GM23338 (cell line): ENCODE results near the gene CTSW. TPM values are rescaled to one million over a fixed set of nuclear protein-coding genes. Genes with fewer than 3 reads are reported as not detected.

Experiments
- ATAC-seq: fragments of 200-7000 bp; cut with Tn5 transposase; 3 replicates; pipeline ENCODE4 v1.9.1; 2020
- DNase-seq: peaks from one replicate; pipeline ENCODE4 v3.0.0-alpha.2; 2015; ENCODE audit warnings: low spot score
- H2AFZ ChIP-seq: fragments of 200-600 bp; sonication (generic); 2 replicates; pipeline ENCODE4 v1.8.0; 2016; ENCODE audit warnings: antibody characterized with exemption, mild to moderate bottlenecking, moderate library complexity
- H3F3A ChIP-seq: fragments of 200-600 bp; sonication (generic); replicated peaks from 2 replicates; pipeline ENCODE4 v1.8.0; 2017; ENCODE audit warnings: antibody characterized with exemption, mixed run types, low read depth
- H3K27ac ChIP-seq: fragments of 200-600 bp; sonication (generic); 2 replicates; pipeline ENCODE4 v1.6.1; 2016; ENCODE audit warnings: low read depth
- H3K27me3 ChIP-seq: fragments of 200-600 bp; sonication (generic); 2 replicates; pipeline ENCODE4 v1.8.0; 2016; ENCODE audit warnings: mild to moderate bottlenecking, mixed run types, moderate library complexity; ENCODE audit not compliant: insufficient read depth
- H3K36me3 ChIP-seq: fragments of 200-600 bp; sonication (generic); 2 replicates; pipeline ENCODE4 v1.8.0; 2016; ENCODE audit warnings: mild to moderate bottlenecking; ENCODE audit not compliant: insufficient read depth
- H3K4me1 ChIP-seq: fragments of 200-600 bp; sonication (generic); 2 replicates; pipeline ENCODE4 v1.8.0; 2016; ENCODE audit warnings: mild to moderate bottlenecking, moderate library complexity; ENCODE audit not compliant: insufficient read depth
- H3K4me2 ChIP-seq: fragments of 200-600 bp; sonication (generic); 2 replicates; pipeline ENCODE4 v1.7.1; 2017; ENCODE audit warnings: mixed run types
- H3K4me3 ChIP-seq: fragments of 200-600 bp; sonication (generic); 2 replicates; pipeline ENCODE4 v1.6.1; 2016; ENCODE audit warnings: mixed run types
- H3K79me2 ChIP-seq: fragments of 200-600 bp; sonication (generic); replicated peaks from 2 replicates; pipeline ENCODE4 v1.8.0; 2017; ENCODE audit warnings: mild to moderate bottlenecking; ENCODE audit not compliant: insufficient read depth
- H3K9me2 ChIP-seq: fragments of 200-600 bp; sonication (generic); 2 replicates; pipeline ENCODE4 v1.8.0; 2017; ENCODE audit not compliant: insufficient read depth
- H4K20me1 ChIP-seq: fragments of 200-600 bp; sonication (generic); replicated peaks from 2 replicates; pipeline ENCODE4 v1.8.0; 2017; ENCODE audit warnings: mild to moderate bottlenecking; ENCODE audit not compliant: insufficient read depth
- H3K27ac Mint-ChIP-seq: 2 replicates; pipeline ENCODE4 v1.8.0; 2020; ENCODE audit warnings: inconsistent platforms, mild to moderate bottlenecking, moderate library complexity, mixed read lengths
- H3K27me3 Mint-ChIP-seq: 3 replicates; pipeline ENCODE4 v1.8.0; 2022; ENCODE audit warnings: low read depth, mild to moderate bottlenecking, moderate library complexity, mixed read lengths, inconsistent platforms; ENCODE audit not compliant: insufficient read depth, poor library complexity
- H3K36me3 Mint-ChIP-seq: 3 replicates; pipeline ENCODE4 v1.8.0; 2021; ENCODE audit warnings: low read depth, mild to moderate bottlenecking, inconsistent platforms, moderate library complexity, mixed read lengths
- H3K4me1 Mint-ChIP-seq: 3 replicates; pipeline ENCODE4 v1.8.0; 2020; ENCODE audit warnings: mild to moderate bottlenecking, inconsistent platforms, mixed read lengths
- H3K4me3 Mint-ChIP-seq: 3 replicates; pipeline ENCODE4 v1.8.0; 2021; ENCODE audit warnings: moderate library complexity, mild to moderate bottlenecking, inconsistent platforms, mixed read lengths
- H3K9me3 Mint-ChIP-seq: 3 replicates; pipeline ENCODE4 v1.8.0; 2020; ENCODE audit warnings: moderate library complexity, mild to moderate bottlenecking, inconsistent platforms, mixed read lengths
- CREB1 ChIP-seq: fragments of 250-450 bp; sonication (Bioruptor Pico); IDR thresholded peaks from 2 replicates; pipeline ENCODE4 v1.5.0; 2020; ENCODE audit warnings: low read depth, mild to moderate bottlenecking, moderate library complexity
- CTCF ChIP-seq, 2 experiments: fragments of 200-600 bp in 1 of 2; sonication (generic) in 1 of 2; conservative IDR thresholded peaks; 2 replicates each; pipeline versions ENCODE4 v1.5.1 to v1.6.1; 2016 to 2017; ENCODE audit warnings: antibody characterized with exemption in 2 of 2, low read depth in 2 of 2, mild to moderate bottlenecking in 2 of 2, moderate library complexity in 1 of 2
- ETS1 ChIP-seq: IDR thresholded peaks from 2 replicates; pipeline ENCODE4 v1.6.1; 2016; ENCODE audit warnings: antibody characterized with exemption
- EZH2 ChIP-seq: fragments of 200-600 bp; sonication (generic); IDR thresholded peaks from one replicate; pipeline ENCODE4 v1.8.0; 2017; ENCODE audit warnings: antibody characterized with exemption, mild to moderate bottlenecking, low read depth; ENCODE audit not compliant: unreplicated experiment
- EZH2phosphoT487 ChIP-seq: fragments of 200-600 bp; sonication (generic); IDR thresholded peaks from one replicate; pipeline ENCODE4 v1.8.1; 2018; ENCODE audit warnings: antibody characterized with exemption; ENCODE audit not compliant: unreplicated experiment
- JUNB ChIP-seq: IDR thresholded peaks from one replicate; pipeline ENCODE4 v1.6.1; 2016; ENCODE audit warnings: antibody characterized with exemption; ENCODE audit not compliant: unreplicated experiment
- NANOG ChIP-seq: IDR thresholded peaks from 2 replicates; pipeline ENCODE4 v1.6.1; 2016; ENCODE audit warnings: antibody characterized with exemption, borderline replicate concordance
- POLR2AphosphoS5 ChIP-seq: IDR thresholded peaks from 2 replicates; pipeline ENCODE4 v1.6.1; 2016; ENCODE audit warnings: antibody characterized with exemption, low read depth
- REST ChIP-seq: IDR thresholded peaks from one replicate; pipeline ENCODE4 v1.6.1; 2018; ENCODE audit warnings: antibody characterized with exemption; ENCODE audit not compliant: unreplicated experiment
- STAT1 ChIP-seq: IDR thresholded peaks from one replicate; pipeline ENCODE4 v1.6.1; 2016; ENCODE audit warnings: antibody characterized with exemption; ENCODE audit not compliant: unreplicated experiment
- ZNF114 ChIP-seq: fragments of 250-450 bp; sonication (Bioruptor Pico); IDR thresholded peaks from 2 replicates; pipeline ENCODE4 v1.5.0; 2020; ENCODE audit warnings: mild to moderate bottlenecking, moderate library complexity
- ZNF331 ChIP-seq: fragments of 250-450 bp; sonication (Bioruptor Pico); IDR thresholded peaks from 2 replicates; pipeline ENCODE4 v1.5.0; 2020; ENCODE audit warnings: low read depth, mild to moderate bottlenecking, moderate library complexity
- ZNF462 ChIP-seq: fragments of 250-450 bp; sonication (Bioruptor Pico); IDR thresholded peaks from 2 replicates; pipeline ENCODE4 v1.5.0; 2020; ENCODE audit warnings: mild to moderate bottlenecking, moderate library complexity
- polyA plus RNA-seq: library from polyadenylated mRNA; unstranded; fragments of >200 nt; fragmentation: Nextera tagmentation; extraction: Ambion mirVana; gene quantifications from 2 replicates; pipeline ENCODE4 v1.2.1, GENCODE V29; 2016
- total RNA-seq: library from RNA; depleted of rRNA; stranded (reverse); fragments of >200 nt; shearing (Covaris generic); gene quantifications from 2 replicates; pipeline ENCODE4 v1.2.3, GENCODE V29; 2014

CTSW gene
- total and polyA plus RNA-seq, 2 experiments from 2014 or later: not detected

- no peak overlapping the region for H3K27ac ChIP-seq
- peaks cover 6% of the 10 kb centered on the region; the same call in 1 of the 2 replicates for H4K20me1 ChIP-seq
- H2AFZ ChIP-seq: no peak overlapping the region
- H3F3A ChIP-seq: peaks cover 27% of the 10 kb centered on the region
- Mint-ChIP-seq H3K9me3 (peaks cover 4% of the 10 kb centered on the region; the same call in 2 of the 3 replicates), H3K27ac (no peak overlapping the region), H3K36me3 (peaks cover 39% of the 10 kb centered on the region), H3K4me1 (peaks cover 14% of the 10 kb centered on the region), H3K27me3 (peaks cover 23% of the 10 kb centered on the region), H3K4me3 (peak overlapping the region; percentile 91)
- no peak overlapping the region for H3K4me3 ChIP-seq
- TF ChIP-seq NANOG (no peak), CTCF (conservative IDR thresholded peaks at IDR 0.05; ENCODE audit: low read depth in 2 of 2) (no peak), POLR2AphosphoS5 (no peak), ZNF462 (no peak), ZNF331 (CRISPR knock-in tag) (no peak), EZH2phosphoT487 (no peak), ETS1 (no peak), REST (no peak), STAT1 (no peak), CREB1 (CRISPR knock-in tag) (no peak), JUNB (no peak), EZH2 (no peak), ZNF114 (CRISPR knock-in tag) (no peak)
- H3K36me3 ChIP-seq: peaks cover 4% of the 10 kb centered on the region; the same call in 1 of the 2 replicates
- H3K4me1 ChIP-seq: peaks cover 8% of the 10 kb centered on the region; the same call in 1 of the 2 replicates
- no peak overlapping the region for H3K4me2 ChIP-seq
- H3K9me2 ChIP-seq: no peaks in the 10 kb centered on the region
- DNase-seq (no peak), ATAC-seq (no peak)
- H3K79me2 ChIP-seq: peaks cover 14% of the 10 kb centered on the region
- no peaks in the 10 kb centered on the region for H3K27me3 ChIP-seq
Observed at GRCh38 chr11:65862191-65862735, 17.4 kb upstream of the CTSW start.
